Stimulated activated CD4-positive, alpha-beta T cell treated with anti-CD3 and anti-CD28 coated beads, Interleukin-12 subunit alpha, Interleukin-12 subunit beta, amount 100 ng/mL, for 24 hours (primary cell): ENCODE measurements around the gene SNX10.
A peak's percentile ranks its signal among the peaks of the same experiment; 100 is the strongest.

Experiments used
- DNase-seq, 2 experiments: peaks; one replicate each; pipeline ENCODE4 v3.0.0-alpha.2; 2020; ENCODE audit warnings: low read depth in 2 of 2

Gene SNX10

DNA sequence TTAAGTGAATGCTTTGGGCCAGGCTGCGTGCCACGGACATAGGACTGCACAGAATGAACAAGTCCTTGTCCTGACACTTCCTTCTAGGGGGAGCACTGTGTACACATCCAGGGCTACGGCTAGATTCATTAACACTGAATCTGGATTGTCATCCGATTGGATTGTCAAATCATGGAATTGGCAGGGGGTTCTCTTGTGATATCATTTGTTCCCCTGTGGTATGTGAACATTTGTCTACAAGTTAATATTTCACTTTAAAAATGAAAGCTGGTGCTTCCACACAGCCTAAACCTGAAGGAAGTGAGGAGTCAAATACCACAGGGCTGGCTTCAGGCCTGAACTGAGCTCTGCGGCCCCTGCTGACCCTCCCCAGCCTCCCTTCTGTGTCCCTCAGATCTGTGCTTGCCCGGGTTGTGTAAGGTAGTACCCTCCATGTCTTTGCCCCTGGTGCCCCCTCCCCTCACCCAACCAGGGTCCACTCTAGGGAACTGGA lies 75.6 kb downstream of the SNX10 start:
- DNase-seq: no peak

DNA sequence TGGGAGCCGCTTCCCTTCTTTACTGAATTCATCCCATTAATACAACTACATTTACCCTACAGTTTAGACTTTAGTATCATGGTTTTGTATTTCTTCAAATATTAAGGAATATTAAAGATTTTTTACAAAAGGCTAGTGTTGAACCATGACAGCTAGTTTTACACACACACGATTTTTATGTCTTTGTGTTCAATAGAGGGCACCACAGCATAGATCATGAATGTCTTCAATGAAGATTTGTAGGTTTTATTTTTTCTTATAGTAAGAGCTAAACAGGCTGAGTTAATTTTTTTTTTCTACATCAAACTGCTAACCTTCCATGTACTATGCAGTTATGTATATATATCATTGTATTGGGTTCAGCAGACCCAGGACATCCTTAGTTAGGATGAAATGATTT lies 76.9 kb downstream of the SNX10 start:
- no peak for DNase-seq

DNA sequence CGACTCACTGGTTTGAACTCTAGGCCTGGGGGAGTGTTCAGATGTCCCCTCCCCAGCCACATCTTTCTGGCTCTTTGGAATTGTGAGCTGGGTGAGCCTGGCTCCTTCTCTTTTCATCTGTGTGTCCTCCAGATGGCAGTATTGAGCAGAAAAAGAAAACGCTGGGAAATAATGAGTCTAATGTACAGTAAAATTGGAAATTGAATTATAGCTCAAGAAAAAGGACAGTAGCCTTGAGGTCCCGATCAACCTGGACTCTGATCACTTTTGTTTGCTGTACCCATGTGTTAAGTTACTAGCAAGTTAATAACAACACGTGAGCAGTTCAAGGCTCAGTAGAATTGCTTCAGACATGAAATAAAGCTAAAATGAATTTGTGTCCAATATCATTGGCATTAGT lies 77.9 kb downstream of the SNX10 start:
- no peak for DNase-seq

DNA sequence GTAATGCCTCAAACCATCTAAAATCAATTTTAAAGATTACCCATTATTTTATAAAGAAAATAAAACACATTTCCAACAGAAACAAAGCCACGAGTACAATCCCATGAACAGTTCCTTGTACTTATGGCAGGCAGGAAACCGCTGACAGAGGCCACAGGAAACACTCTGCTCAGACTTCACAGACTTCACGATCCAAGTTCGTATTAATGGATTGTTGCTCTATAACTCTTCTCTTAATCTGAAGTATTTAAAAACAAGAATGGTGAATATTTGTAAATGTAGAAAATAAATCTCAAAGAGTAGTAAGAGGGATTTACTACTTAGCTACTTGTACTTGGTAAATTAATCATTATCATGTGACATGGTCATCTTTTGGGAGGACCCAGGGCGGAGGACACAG lies 78.3 kb downstream of the SNX10 start:
- no peak for DNase-seq

DNA sequence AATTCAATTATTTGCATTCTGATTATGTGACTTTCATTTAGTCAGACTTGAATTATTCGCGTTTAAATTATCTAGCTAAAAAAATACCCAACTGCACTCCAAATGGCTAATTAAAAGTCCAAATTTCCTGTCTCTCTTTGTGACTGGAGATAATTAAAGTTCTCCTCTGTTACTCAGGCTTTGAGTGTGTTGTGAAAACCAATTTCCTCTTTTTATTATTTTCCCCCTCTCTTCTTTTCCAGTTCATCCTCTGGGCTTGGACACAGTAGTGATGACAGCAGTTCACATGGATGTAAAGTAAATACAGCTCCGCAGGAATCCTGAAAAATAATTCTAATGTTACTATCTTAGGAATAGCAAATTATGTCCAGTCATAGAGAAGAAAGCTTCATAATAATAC lies 80.6 kb downstream of the SNX10 start:
- DNase-seq: no peak

DNA sequence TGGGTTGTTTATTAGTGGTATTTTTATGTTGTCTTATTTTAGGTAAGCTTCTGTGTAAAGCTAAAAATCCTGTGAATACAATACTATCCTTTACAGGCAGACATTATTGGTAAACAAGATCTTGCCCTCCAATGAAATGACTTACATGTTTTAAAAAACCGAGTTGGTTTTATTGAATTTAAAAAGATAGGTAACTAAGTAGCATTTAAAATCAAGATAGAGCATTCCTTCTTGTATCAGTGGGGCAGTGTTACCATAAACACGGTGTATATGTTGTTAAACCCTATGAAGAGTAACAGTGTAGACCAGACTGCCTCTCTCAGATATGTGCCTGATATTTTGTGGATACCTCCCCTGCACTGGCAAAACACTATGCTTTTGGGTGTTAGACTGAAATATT lies 81.0 kb downstream of the SNX10 start:
- no peak for DNase-seq

DNA sequence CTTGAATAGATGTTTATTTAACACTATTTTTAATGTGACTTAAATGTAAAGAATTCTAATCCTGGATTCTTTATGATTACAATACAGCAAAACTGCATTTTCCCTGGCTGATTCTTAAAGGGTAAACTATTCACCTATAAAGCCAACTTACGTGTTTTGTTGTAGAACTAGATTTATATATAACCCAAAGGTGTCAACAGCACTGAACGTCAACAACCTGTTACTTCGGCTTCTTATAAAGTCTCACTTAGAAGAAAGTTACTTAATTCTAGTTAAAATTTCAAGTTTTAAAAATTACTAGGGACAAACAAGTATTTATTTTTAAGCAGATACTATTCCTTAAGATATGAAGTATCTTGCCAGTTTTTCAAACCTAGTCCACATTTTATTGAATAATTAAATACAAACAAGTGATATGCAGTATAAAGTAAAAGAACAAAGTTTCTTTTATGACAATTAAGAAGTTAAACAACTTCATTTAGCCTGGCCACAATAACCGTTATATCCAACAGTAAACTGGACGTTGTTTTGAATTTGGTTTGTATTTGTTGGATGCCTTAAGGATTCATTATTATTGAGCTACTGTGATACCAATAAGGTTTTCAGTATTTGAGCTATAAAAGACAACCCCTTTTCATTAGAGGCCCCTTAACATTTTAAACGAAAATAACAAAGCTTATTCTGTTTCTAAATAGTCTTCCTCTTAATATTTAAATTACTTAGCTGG lies 83.1 kb downstream of the SNX10 start:
- DNase-seq: no peak

DNA sequence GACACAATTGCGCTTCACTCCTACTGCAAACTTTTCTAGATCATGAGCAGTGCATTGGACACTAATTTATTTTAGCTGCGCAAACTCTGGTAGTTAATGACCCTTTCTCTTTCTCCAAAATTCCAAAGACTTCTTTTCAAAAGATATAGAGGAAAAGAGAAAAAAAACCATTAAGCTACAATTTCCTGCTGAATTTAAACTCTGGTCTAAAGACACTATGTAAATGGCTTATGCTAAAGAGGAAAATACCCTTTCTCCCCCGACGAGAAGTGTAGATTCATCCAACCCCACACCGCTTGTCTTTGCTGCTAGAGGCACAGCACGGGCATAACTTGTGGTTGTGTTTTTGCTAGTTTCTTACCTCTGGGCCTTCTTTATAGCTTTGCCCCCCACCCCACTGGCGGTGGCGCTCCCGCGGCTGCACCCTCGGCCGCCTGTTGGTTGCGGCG lies 84.1 kb downstream of the SNX10 start:
- no peak for DNase-seq

DNA sequence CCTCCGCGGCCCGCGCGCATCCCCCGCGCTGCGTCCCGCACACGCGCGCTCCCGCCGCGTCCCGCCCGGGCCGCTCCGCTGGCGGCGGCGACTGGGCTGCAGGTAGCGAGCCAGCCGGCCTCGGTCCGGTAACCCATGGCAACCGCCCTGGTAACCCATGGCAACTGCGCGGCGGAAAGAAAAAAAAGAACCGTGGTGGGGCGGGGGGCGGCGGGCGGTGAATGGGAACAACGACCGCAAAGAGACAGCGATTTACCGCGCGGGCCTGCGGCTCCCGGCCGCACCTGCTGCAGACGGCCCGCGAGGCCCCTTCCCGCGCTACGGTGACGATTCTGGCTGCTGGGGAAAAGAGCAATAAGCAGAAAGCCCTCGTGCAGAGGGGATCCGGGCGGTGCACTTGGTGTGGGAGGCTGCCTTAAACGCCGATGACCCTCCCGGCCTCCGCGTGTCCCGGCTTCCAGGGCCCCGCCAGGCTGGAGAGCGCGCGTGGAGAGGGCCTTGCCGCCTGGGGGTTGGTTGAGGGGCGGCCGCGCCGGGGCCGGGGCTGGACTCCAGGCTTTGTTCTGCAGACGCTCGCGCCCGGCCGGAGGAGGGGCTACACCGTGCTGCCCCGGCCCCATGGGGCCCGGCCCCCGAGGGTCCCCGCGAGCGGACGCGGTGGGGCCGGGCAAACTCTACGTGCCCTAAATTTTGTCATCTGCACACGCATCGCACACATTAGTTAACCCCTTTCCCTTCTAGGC lies 84.7 kb downstream of the SNX10 start:
- peak in 1 of 2 experiments; percentile 29 for DNase-seq

DNA sequence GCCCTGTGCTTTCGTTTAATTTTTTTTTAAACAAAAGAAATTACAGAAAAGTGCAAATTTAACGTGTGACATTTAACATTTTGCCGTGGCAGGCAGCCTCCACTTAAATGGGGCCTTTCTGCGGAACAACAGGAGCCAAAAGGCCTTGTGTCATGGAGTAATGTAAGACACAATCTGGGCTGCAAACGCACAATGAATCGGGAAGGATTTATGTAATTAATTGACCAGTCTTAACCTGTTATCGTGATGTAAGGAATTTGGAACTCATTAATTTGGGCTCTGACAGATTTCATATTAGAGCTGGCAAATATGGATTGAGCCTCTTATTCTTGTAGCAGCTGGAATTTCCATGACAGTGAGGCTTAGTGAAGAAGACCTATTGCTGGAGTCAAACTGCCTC lies 86.4 kb downstream of the SNX10 start:
- no peak for DNase-seq

DNA sequence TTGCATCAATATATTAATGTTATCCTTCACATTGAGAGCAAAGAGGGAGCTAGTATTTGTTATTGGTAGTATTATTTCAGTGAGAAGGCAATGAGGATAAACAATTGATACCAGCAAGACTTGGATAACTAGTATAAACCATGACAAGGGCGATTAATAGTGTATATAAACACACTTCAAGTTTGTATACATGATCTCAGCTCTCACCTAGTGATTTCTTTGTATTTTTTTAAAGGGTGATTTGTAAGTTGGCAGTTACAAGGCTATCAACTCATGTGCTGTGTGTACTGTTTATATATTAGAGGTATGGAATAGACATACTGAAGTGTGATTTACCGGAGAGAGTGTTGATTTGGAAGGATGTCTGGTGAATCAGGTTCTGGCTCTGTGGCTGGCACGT lies 88.0 kb downstream of the SNX10 start:
- DNase-seq: no peak

DNA sequence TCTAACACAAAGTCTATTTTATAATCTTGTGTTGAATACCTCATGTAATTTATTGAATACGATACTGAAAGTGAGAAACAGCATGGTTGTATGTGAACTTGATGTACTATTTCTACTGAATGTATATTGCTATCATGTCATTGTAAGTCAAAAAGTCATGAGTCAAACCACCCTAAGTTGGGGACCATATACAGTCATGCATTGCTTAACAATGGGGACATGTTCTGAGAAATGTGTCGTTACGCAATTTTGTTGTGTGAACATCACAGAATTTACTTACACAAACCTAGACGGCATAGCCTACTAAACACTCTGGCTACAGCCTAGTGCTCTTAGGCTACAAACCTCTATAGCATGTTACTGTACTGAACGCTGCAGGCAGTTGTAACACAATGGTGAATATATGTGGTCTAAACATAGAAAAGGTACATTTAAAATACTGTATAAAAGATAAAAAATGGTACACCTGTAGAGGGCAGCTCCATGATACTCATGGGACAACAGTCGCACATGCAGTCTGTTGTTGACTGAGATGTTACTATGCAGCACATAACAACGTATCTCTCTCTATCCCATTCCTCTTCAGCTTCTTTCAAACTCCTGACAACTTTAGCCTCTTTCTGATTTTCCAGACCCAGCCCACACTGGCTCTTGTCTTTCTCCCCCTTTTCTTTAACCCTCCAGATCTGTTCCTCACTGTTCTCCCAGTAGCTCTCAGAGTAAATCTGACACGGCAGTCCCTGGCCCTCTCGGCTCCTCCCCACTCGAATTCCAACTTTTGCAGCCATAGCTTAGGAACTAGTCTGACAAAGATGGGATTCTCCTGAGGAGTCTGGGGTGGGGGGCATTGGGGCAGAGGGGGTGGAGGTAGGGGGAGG lies 90.1 kb downstream of the SNX10 start:
- no peak for DNase-seq

DNA sequence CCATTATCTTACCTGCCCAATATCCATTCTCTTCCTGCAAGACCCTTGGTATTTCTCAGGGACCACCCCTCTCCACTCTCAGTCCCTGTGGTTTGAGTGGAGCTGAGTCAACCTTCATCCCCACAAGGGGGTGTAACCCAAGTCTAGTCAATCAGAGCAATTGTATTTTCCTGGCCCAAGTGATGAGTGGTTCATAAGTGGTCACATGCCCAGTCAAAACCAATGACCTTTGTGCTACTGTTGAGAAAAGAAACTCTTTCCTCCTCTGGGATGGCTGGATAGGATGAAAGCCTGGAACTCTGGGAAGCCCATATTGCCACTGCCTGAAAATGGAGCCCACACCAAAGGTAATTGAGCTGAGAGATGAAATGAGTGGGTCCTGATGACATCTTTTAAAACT lies 93.6 kb downstream of the SNX10 start:
- no peak for DNase-seq

DNA sequence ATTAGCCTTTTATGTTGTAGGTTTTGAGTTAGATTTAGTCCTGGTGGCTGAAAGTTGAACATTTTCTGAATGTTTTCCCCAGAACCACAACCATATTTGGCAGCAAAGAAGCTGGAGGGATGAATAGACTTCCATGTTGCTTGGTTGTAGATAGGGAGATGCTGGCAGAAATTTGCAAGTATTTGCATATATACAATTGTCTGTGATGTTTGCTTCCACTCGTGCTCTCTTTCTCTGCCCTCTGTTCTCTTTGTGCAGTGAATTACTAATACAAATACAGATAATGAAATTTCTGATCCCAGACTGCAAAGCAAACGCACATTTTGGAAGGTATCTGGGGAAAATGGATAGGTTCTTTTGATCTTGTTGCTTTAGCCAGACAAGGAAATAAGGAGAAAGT lies 96.1 kb downstream of the SNX10 start:
- DNase-seq: no peak

DNA sequence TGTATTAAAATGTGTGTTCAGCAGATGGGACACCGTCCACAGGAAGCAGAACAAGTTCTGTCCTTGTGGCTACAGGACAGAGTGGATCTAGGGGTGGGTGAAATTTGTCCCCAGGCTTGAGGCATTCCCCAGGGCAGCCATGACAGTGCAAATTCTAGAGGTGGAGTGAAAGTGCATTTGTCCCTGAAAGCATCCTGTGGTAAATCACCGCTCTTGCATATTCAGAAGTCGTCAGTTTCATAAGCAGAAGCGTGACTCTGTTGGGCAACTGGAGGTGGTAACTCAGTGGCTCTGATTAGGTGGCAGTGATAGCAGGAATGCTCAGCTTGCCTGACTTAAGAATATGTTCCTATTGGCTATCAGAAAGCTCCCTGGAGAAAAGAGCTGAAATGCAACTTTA lies 96.6 kb downstream of the SNX10 start:
- no peak for DNase-seq

DNA sequence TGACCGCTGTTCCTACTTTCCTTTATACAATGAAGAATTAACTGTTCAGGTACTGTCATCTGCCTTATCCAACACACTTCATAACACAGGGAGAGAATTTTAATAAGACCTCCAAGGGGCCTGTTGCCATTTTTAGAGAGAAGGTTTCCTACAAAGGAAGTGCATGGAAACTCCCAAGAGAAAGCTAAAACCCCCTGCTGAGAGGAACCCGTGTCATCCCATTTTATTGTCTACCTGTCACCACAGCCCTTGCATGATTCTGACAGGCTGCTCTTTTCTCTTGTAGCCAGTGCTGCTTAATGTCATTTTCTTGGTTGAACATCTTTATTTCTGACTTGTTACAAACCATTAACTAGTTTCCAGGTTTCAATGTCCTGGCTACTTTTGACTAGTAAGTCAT lies 98.4 kb downstream of the SNX10 start:
- DNase-seq: no peak

DNA sequence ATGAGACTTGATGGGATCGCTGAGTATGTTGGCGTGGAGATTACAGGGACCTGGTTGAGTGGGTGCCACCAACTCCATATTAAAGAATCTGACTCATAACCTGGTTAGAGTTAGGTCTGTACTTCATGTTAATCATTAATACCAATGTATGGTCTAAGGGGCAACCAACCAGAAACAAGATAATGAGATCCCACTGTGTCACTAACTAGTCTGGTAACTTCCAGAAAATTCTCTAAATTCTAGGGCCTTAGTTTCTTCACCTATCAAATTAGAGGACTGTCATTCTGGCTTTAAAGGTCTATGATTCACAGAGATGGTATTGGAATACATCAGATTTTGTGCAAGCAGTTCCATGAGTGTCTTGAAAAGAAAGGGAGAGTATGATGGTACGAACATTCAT lies 102.2 kb downstream of the SNX10 start:
- no peak for DNase-seq

DNA sequence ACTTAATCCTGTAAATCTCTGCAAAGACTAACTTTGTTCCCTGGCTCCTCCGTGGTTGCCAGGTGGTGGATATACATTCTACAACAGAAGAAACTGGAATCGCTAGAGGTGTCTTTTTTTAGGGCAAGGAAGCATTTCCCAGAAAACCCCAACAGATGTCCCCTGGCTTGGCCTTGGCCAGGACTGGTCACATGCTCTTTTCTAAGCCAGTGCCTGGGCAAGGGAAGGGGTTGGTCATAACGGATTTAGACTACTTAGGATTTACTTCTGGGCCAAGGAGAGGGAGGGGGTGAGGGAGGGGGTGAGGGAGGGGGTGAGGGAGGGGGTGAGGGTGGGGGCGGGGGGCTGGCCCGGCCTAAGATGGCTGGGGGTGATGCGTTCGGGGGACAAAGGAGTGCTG lies 105.7 kb downstream of the SNX10 start:
- no peak for DNase-seq

DNA sequence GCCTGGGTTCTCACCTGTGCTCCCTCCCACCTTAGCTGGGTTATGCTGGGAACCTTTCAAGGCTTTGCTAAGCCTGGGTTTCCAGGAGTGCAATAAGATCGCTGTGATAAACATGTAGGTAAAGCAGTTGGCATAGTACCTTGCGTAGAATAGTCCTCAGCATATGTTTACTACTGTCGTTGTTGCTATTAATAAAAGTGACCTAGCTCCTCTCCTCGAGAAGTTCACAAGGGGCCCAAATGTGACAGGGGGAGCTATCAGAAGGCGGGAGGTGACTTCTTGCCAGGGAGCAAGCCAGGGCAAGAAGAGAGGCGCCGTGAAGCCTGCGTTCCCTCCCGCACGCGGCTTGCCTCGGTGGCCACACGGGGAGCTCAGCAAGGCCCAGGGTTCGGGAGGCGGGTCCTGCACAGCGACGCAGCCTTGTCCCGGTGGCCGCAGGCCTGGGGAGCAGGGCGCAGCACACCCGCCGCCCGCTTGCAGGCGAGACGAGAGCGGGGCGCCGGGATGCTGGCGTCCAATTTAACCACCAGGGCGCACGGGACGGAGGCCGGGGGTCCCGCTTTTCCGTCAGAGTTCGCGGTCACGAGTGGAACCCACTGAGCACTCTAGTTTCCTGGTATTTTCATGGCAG lies 106.2 kb downstream of the SNX10 start:
- peak in 1 of 2 experiments; percentile 24 for DNase-seq

DNA sequence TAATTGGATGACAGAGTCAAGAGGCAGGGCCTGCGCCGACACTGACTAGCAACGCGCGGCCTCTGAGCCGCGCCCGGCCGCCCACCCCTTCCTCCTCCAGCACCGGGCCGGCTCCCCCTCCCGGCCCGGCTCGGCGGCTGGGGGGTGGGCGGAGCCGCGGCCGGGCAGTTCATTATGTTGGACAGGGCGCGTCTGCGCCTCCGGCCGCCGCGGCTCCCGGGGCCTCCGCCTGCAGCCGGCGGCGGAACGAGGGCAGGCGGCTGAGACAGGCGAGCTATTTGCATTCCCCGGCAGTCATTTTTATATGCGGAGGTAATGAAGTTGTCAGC lies 106.7 kb downstream of the SNX10 start:
- no peak for DNase-seq

DNA sequence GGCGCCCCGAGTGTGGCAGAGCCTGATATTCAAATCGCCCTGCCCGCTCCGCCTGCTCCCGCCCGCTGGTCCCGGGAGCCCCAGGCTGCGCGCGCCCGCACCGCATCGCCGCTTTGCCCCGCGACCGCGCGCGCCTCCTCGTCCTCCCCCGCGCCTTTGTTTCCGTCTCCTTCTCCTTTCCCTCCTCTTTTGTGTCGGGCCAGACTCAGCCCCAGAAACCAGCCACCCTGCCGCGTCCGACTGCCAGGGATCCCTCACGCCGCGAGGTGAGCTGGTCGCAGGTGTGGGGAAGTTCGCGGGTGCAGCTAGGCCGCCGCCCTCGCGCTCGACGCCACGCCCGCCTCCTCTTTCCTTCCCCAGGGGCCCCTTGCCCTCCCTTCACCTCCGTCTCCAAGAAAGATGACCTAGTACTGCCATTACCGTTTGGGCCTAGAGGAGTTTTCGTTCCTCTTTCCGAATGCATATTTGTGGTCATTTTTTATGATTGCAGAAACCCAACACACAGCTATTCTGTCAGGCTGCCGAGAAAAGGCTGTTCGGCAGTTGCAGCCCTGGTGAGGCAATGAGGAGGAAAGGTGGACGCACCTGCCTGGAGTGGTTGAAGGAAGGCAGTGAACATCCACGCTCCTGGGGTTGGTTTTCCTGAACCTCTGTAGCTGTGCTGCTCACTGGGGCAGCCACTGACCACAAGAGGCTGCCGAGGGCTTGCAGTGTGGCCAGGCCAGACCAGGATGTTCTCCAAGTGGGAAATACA lies 107.3 kb downstream of the SNX10 start:
- DNase-seq: peak in 1 of 2 experiments; percentile 20
